Measurements from ENCODE around the gene WDR46. TPM values are rescaled to one million over a fixed set of nuclear protein-coding genes. Genes with fewer than 3 reads are reported as not detected.

The WDR46 gene
- total and polyA plus RNA-seq, 2 of the 8 experiments (the other 6 are each of a cell fraction or from before 2014, with no cell fraction given) = 69.7 to 91.0 TPM

- POLR2A ChIA-PET (ENCODE audit: partially characterized antibody) = interaction anchor here (1.3 to 12.0 kb wide), 3 partner anchors 8 to 14 kb away, joined by 4 to 337 read pairs (median 21); partner anchors contain the start of genes PFDN6, RGL2, RPS18 and VPS52
- no peak for TF ChIP-seq TBP (IDR thresholded peaks at IDR 0.05; ENCODE audit: low read depth, low read length)
- TF ChIP-seq RNF2 (IDR thresholded peaks at IDR 0.05; ENCODE audit: borderline replicate concordance, low read depth, low read length, missing control alignments, poor library complexity, severe bottlenecking) = no peak
- no peak for TF ChIP-seq HDAC6 (IDR thresholded peaks at IDR 0.05; ENCODE audit: low read depth, low read length)
- TF ChIP-seq E2F6 (IDR thresholded peaks at IDR 0.05) = no peak
- no peak for TF ChIP-seq TAF1 (IDR thresholded peaks at IDR 0.05; ENCODE audit: low read depth, low read length)
- TF ChIP-seq RAD21 (IDR thresholded peaks at IDR 0.05 in 1 of 2, conservative IDR thresholded peaks at IDR 0.05 in 1 of 2; ENCODE audit: low read depth in 2 of 2, low read length in 2 of 2) = no peak
- TF ChIP-seq TCF12 (IDR thresholded peaks at IDR 0.05; ENCODE audit: low read depth, low read length) = no peak
- TF ChIP-seq CREB1 (IDR thresholded peaks at IDR 0.05) = no peak
- no peak for TF ChIP-seq ZNF274 (IDR thresholded peaks at IDR 0.05; ENCODE audit: borderline replicate concordance, extremely low read depth, low read length)
- no peak for TF ChIP-seq GTF2F1 (IDR thresholded peaks at IDR 0.05; ENCODE audit: borderline replicate concordance, low read depth, low read length)
- no peak for TF ChIP-seq EGR1 (IDR thresholded peaks at IDR 0.05; ENCODE audit: borderline replicate concordance, low read depth, low read length)
- TF ChIP-seq EP300 (IDR thresholded peaks at IDR 0.05; ENCODE audit: borderline replicate concordance in 1 of 2, low read depth in 2 of 2, low read length in 2 of 2) = no peak
- no peak for TF ChIP-seq FOSL1 (IDR thresholded peaks at IDR 0.05; ENCODE audit: insufficient read depth, low read depth, low read length)
These were observed 8.5 kb downstream of the WDR46 start for GRCh38 chr6:33280539-33280938.

More at GRCh38 chr6:33280539-33280938, 8.5 kb downstream of the WDR46 start:
- Histone ChIP-seq H3K9ac (replicated peaks in 1 of 4; ENCODE audit: extremely low read depth in 1 of 4, low read depth in 3 of 4, low read length in 3 of 4) (no peak overlapping the region), H3K9me3 (ENCODE audit: insufficient read depth in 2 of 2, low read depth in 1 of 2, low read length in 1 of 2) (no peaks in the 10 kb centered on the region), H4K8ac (ENCODE audit: extremely low read depth, insufficient read depth, low read length) (no peak overlapping the region), H3K4ac (replicated peaks; ENCODE audit: insufficient read length, low read depth, low read length) (no peak overlapping the region), H2BK12ac (ENCODE audit: low read depth, low read length) (no peak overlapping the region), H2BK15ac (ENCODE audit: low read length) (no peak overlapping the region), H3K23me2 (ENCODE audit: low read depth, low read length) (peaks cover 8% of the 10 kb centered on the region), H3K36me3 (ENCODE audit: control insufficient read depth in 2 of 4, insufficient read depth in 4 of 4, low read length in 3 of 4) (peaks cover 4 to 29% (median 16%) of the 10 kb centered on the region in 4 experiments; a peak in 7 of 8 replicates), H2BK5ac (ENCODE audit: low read depth, low read length) (0 out of 2 replicates have a peak overlapping the region, but pooled peaks have one; percentile 45), H4K5ac (ENCODE audit: insufficient read length, low read depth, low read length) (no peak overlapping the region), H2BK20ac (ENCODE audit: low read length) (no peak overlapping the region), H2BK120ac (replicated peaks; ENCODE audit: low read depth, low read length) (no peak overlapping the region), H2AFZ (ENCODE audit: low read length) (no peak overlapping the region), H3K27me3 (replicated peaks in 1 of 4; ENCODE audit: control insufficient read depth in 3 of 4, extremely low read depth in 1 of 4, insufficient read depth in 3 of 4, low read length in 3 of 4) (no peaks in the 10 kb centered on the region), H4K91ac (replicated peaks; ENCODE audit: insufficient read length, low read length) (no peak overlapping the region), H3K79me2 (ENCODE audit: control insufficient read depth in 1 of 2, insufficient read depth in 2 of 2, low read length in 2 of 2) (no peaks in the 10 kb centered on the region), H3K23ac (ENCODE audit: insufficient read length) (no peak overlapping the region), H3K14ac (ENCODE audit: insufficient read length) (no peak overlapping the region), H3K4me1 (replicated peaks in 1 of 4; ENCODE audit: control insufficient read depth in 3 of 4, insufficient read depth in 4 of 4, low read length in 3 of 4) (peaks cover 0 to 13% (median 6%) of the 10 kb centered on the region in 4 experiments; a peak in 5 of 7 replicates), H3K79me1 (ENCODE audit: low read depth, low read length) (no peaks in the 10 kb centered on the region), H3K18ac (ENCODE audit: extremely low read depth, low read length) (no peak overlapping the region), H3K56ac (replicated peaks; ENCODE audit: insufficient read length, low read depth, low read length) (no peak overlapping the region), H4K20me1 (replicated peaks in 1 of 2; ENCODE audit: control insufficient read depth in 1 of 2, insufficient read depth in 2 of 2, low read length in 2 of 2) (peaks cover 4% of the 10 kb centered on the region in 2 experiments), H3K4me3 (ENCODE audit: extremely low read depth in 1 of 4, insufficient read depth in 2 of 4, low read depth in 3 of 4, low read length in 4 of 4) (no peak overlapping the region), H2AK5ac (ENCODE audit: low read depth, low read length) (no peak overlapping the region), H3K4me2 (ENCODE audit: insufficient read depth in 1 of 2, low read depth in 2 of 2, low read length in 2 of 2) (no peak overlapping the region), H3K27ac (ENCODE audit: low read depth, low read length) (no peak overlapping the region)
- DNase-seq (ENCODE audit: low read depth in 1 of 2, low spot score in 2 of 2) (no peak), FAIRE-seq (no peak)
- WGBS, 2 experiments (ENCODE audit: extremely low coverage in 1 of 2, insufficient coverage in 1 of 2, insufficient read length in 1 of 2, insufficient replicate concordance in 2 of 2, low coverage in 1 of 2, low lambda C conversion rate in 2 of 2, missing lambda C conversion rate in 1 of 2) = 95% methylated on average over 6 of the region's 6 CpGs; no CpG with 5 or more reads in 1 of the 2 experiments
- CTCF ChIA-PET (ENCODE audit: partially characterized antibody) = interaction anchor here (0.6 to 8.0 kb wide), 10 partner anchors 10 to 313 kb away, joined by 3 to 81 read pairs (median 6); partner anchors contain the start of genes PFDN6, RGL2, RPS18 and TAPBP
